ENCODE data around the gene RIMS3. TPM values are rescaled to one million over a fixed set of nuclear protein-coding genes. Genes with fewer than 3 reads are reported as not detected.

Gene RIMS3
- total RNA-seq, 1 experiment from 2014 or later: 19.8 TPM

- Mint-ChIP-seq H3K4me3 (no peak overlapping the region), H3K27me3 (ENCODE audit: low read depth) (no peaks in the 10 kb centered on the region), H3K9me3 (no peaks in the 10 kb centered on the region), H3K4me1 (no peaks in the 10 kb centered on the region), H3K36me3 (no peaks in the 10 kb centered on the region), H3K27ac (no peak overlapping the region)
- ATAC-seq (no peak), DNase-seq (ENCODE audit: low spot score) (no peak)
- POLR2A ChIA-PET: no interaction called here
- no peak for TF ChIP-seq FOXJ3 (CRISPR knock-in tag; IDR thresholded peaks at IDR 0.05; ENCODE audit: borderline replicate concordance)
- CTCF ChIA-PET: interaction anchor here (2.7 to 3.3 kb wide), 2 partner anchors 20 to 41 kb away, joined by 12 to 33 read pairs; no protein-coding TSS in a partner anchor
Measured at GRCh38 chr1:40628903-40629292, 36.6 kb downstream of the RIMS3 start.

- ATAC-seq: no peak
- no peaks in the 10 kb centered on the region for H3K9me3 Mint-ChIP-seq
- ChIA-PET POLR2A (no interaction called here), CTCF (interaction anchor here (1.4 to 2.7 kb wide), 2 partner anchors 21 to 41 kb away, joined by 5 to 12 read pairs; no protein-coding TSS in a partner anchor)
- H3K27me3 Mint-ChIP-seq (ENCODE audit: low read depth): no peaks in the 10 kb centered on the region
- no peak for TF ChIP-seq ATF3 (CRISPR knock-in tag; conservative IDR thresholded peaks at IDR 0.05)
- TF ChIP-seq NFE2L1 (CRISPR knock-in tag; IDR thresholded peaks at IDR 0.05): no peak
- no peak for TF ChIP-seq ZNF671 (CRISPR knock-in tag; IDR thresholded peaks at IDR 0.05)
- TF ChIP-seq USF2 (CRISPR knock-in tag; IDR thresholded peaks at IDR 0.05): no peak
- TF ChIP-seq FOXP4 (CRISPR knock-in tag; IDR thresholded peaks at IDR 0.05): no peak
- TF ChIP-seq MAX (CRISPR knock-in tag; IDR thresholded peaks at IDR 0.05): no peak
- no peaks in the 10 kb centered on the region for H3K4me1 Mint-ChIP-seq
- no peaks in the 10 kb centered on the region for H3K36me3 Mint-ChIP-seq
- no peak overlapping the region for H3K4me3 Mint-ChIP-seq
- DNase-seq (ENCODE audit: low spot score): no peak
- no peak overlapping the region for H3K27ac Mint-ChIP-seq
Measured at GRCh38 chr1:40627987-40628902, 37.2 kb downstream of the RIMS3 start.

- no peak for DNase-seq (ENCODE audit: low spot score)
- Mint-ChIP-seq H3K27ac (no peak overlapping the region; the same call in 1 of the 2 replicates), H3K4me3 (no peak overlapping the region), H3K9me3 (no peaks in the 10 kb centered on the region), H3K36me3 (no peaks in the 10 kb centered on the region), H3K4me1 (no peaks in the 10 kb centered on the region), H3K27me3 (ENCODE audit: low read depth) (no peaks in the 10 kb centered on the region)
- POLR2A ChIA-PET: no interaction called here
- CTCF ChIA-PET: interaction anchor here (1.4 kb wide), 1 partner anchor 43 kb away, joined by 5 read pairs; no protein-coding TSS in a partner anchor
- no peak for ATAC-seq
- no peak for TF ChIP-seq ZNF263 (CRISPR knock-in tag; IDR thresholded peaks at IDR 0.05; ENCODE audit: low read depth)
- no peak for TF ChIP-seq MLX (CRISPR knock-in tag; IDR thresholded peaks at IDR 0.05)
- TF ChIP-seq IRF2 (CRISPR knock-in tag; IDR thresholded peaks at IDR 0.05; ENCODE audit: borderline replicate concordance, low read depth): no peak
- TF ChIP-seq PRRX2 (CRISPR knock-in tag; IDR thresholded peaks at IDR 0.05): no peak
- TF ChIP-seq TP53 (CRISPR knock-in tag; IDR thresholded peaks at IDR 0.05): no peak
- no peak for TF ChIP-seq EMX1 (CRISPR knock-in tag; IDR thresholded peaks at IDR 0.05)
- no peak for TF ChIP-seq E2F5 (CRISPR knock-in tag; IDR thresholded peaks at IDR 0.05)
- no peak for TF ChIP-seq E2F4 (CRISPR knock-in tag; IDR thresholded peaks at IDR 0.05; ENCODE audit: borderline replicate concordance, low read depth)
- TF ChIP-seq ZBTB21 (CRISPR knock-in tag; IDR thresholded peaks at IDR 0.05; ENCODE audit: borderline replicate concordance): no peak
- no peak for TF ChIP-seq NR2C2 (CRISPR knock-in tag; IDR thresholded peaks at IDR 0.05)
- no peak for TF ChIP-seq GTF2I (CRISPR knock-in tag; conservative IDR thresholded peaks at IDR 0.05)
- no peak for TF ChIP-seq IRF1 (CRISPR knock-in tag; IDR thresholded peaks at IDR 0.05)
- no peak for TF ChIP-seq ZNF425 (CRISPR knock-in tag; conservative IDR thresholded peaks at IDR 0.05)
- no peak for TF ChIP-seq ATF1 (CRISPR knock-in tag; IDR thresholded peaks at IDR 0.05)
Measured at GRCh38 chr1:40626383-40626770, 39.1 kb downstream of the RIMS3 start.

All from WTC11 (cell line).